ENCODE data around the gene RAB21.

The RAB21 gene

DNA sequence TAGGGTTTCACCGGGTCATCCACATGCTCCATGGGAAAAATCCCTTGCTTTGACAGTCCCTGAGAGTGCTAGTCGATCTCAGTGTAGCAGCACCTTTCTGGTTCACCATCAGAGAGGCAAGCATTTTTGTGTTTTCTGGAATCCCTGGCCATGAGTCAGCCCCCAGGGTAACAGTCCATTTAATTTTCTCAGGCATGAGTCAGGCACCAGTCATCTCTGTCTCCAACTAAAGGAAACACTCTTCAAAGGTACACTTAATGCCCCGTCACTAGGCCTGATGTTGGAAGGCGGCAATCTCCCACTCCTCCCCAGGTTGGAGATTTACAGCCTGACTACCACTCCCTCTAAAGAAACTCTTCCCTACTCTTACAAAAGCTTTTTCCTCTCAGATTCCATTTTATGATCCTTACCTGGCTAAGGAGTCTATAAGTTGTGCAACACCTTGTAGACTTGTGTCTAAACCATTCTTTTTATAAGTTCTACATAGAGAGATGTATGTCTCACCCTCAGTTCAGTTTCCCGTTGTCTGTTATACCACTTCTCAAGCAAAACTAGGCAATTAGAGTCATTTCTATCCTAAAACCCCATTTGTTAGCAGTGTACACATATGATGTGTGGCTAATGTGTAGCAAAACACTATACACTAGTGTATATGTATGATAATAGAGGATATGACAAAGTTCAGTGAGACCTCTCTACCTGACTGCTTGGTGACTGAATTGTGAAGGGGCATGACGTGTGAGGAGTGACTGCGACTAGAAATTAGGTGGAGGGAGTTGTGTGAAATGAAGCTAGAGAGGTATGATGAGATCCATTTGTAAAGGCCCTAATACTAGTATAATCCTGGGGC is 44.2 kb upstream of the RAB21 start:
- Histone ChIP-seq H3K9me2 (replicated peaks; ENCODE audit: insufficient read depth, low read length) (no peaks in the 10 kb centered on the region), H3K79me2 (ENCODE audit: insufficient read depth, low read length) (no peaks in the 10 kb centered on the region), H3K4me2 (ENCODE audit: low read depth, low read length, poor library complexity, severe bottlenecking) (no peak overlapping the region), H3K36me3 (ENCODE audit: low read length) (no peaks in the 10 kb centered on the region), H2AFZ (ENCODE audit: low read depth, low read length, severe bottlenecking) (no peak overlapping the region), H4K20me1 (ENCODE audit: low read depth, low read length) (no peaks in the 10 kb centered on the region), H3K9me3 (ENCODE audit: insufficient read depth, low read length) (peaks cover 12% of the 10 kb centered on the region; the same call in 1 of the 2 replicates), H3K9ac (ENCODE audit: low read length) (no peak overlapping the region), H3K27me3 (ENCODE audit: low read length) (no peaks in the 10 kb centered on the region), H3K27ac (ENCODE audit: low read depth, low read length) (no peak overlapping the region), H3F3A (ENCODE audit: insufficient read depth) (no peaks in the 10 kb centered on the region), H3K4me3 (ENCODE audit: insufficient read depth, low read length, poor library complexity, severe bottlenecking) (no peak overlapping the region)
- no peak for TF ChIP-seq EZH2phosphoT487 (conservative IDR thresholded peaks at IDR 0.05; ENCODE audit: low read length)
- no peak for TF ChIP-seq CTCF (IDR thresholded peaks at IDR 0.05; ENCODE audit: insufficient read depth, low read length, poor library complexity, severe bottlenecking)

DNA sequence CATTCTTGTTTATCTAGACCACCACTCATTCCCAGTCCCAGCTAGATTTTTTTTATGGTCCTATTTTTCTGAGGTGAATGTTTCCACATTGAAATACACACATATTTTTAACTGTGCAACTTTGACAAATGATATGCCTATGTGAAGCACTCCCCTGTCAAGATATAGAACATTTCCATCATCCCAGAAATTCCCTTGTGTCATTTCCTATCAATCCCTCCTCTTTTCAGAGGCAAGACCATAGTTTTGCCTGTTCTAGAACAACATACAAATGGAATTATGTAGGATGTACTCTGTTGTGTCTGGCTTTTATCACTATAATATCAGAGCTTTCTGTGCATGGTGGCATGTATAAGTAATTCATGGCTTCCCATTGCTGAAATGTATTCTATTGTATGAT is 36.1 kb upstream of the RAB21 start:
- no peak for TF ChIP-seq EZH2phosphoT487 (conservative IDR thresholded peaks at IDR 0.05; ENCODE audit: low read length)
- TF ChIP-seq CTCF (IDR thresholded peaks at IDR 0.05; ENCODE audit: insufficient read depth, low read length, poor library complexity, severe bottlenecking), result no peak

DNA sequence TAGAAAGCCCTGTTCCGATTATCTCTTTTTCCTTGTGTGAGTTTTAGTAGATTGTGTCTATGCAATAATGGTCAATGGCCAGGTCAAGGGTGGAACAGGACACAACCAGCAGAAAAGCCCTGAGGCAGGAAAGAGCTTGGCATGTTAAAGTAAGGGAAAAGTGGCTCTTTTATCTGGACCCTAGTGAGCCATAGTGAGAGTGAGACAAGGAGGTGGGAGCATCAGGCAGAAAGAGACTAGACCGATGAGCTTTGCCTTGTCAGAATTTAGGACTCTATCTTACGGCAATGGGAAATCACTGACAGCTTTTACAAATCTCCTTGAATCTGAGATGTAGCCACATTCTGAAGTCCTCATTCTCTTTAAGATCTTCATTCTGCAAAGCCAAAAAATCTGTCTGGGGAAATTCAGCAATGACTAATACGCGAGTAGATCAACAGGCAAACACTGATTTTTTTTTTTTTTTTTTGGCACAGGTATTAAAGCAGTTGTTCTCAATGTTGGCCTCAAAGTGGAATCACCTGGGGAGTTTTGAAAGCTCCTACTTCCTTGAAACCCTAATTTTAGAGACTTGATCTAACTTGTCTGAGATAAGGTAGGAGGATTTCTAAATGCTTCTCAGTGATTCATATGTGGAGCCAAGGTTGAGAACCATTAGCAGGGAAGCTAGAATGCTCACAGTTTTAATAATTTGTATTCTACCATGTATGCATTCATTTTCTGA is 34.9 kb upstream of the RAB21 start:
- H2AFZ ChIP-seq (ENCODE audit: low read depth, low read length, severe bottlenecking), result no peak overlapping the region
- no peaks in the 10 kb centered on the region for H3K36me3 ChIP-seq (ENCODE audit: low read length)
- H3K27me3 ChIP-seq (ENCODE audit: low read length), result no peaks in the 10 kb centered on the region
- H3K4me2 ChIP-seq (ENCODE audit: low read depth, low read length, poor library complexity, severe bottlenecking), result no peak overlapping the region
- H3K9me3 ChIP-seq (ENCODE audit: insufficient read depth, low read length), result no peaks in the 10 kb centered on the region
- H3K79me2 ChIP-seq (ENCODE audit: insufficient read depth, low read length), result no peaks in the 10 kb centered on the region
- no peak for TF ChIP-seq CTCF (IDR thresholded peaks at IDR 0.05; ENCODE audit: insufficient read depth, low read length, poor library complexity, severe bottlenecking)
- TF ChIP-seq EZH2phosphoT487 (conservative IDR thresholded peaks at IDR 0.05; ENCODE audit: low read length), result no peak
- H3K9ac ChIP-seq (ENCODE audit: low read length), result no peak overlapping the region
- H3F3A ChIP-seq (ENCODE audit: insufficient read depth), result no peaks in the 10 kb centered on the region
- H4K20me1 ChIP-seq (ENCODE audit: low read depth, low read length), result no peaks in the 10 kb centered on the region
- no peak overlapping the region for H3K4me3 ChIP-seq (ENCODE audit: insufficient read depth, low read length, poor library complexity, severe bottlenecking)
- no peak overlapping the region for H3K27ac ChIP-seq (ENCODE audit: low read depth, low read length)
- no peaks in the 10 kb centered on the region for H3K9me2 ChIP-seq (replicated peaks; ENCODE audit: insufficient read depth, low read length)

More for the DNA sequence above, 36.1 kb upstream of the RAB21 start:
- no peaks in the 10 kb centered on the region for H3K27me3 ChIP-seq (ENCODE audit: low read length)
- H3K27ac ChIP-seq (ENCODE audit: low read depth, low read length), result no peak overlapping the region
- H3K9ac ChIP-seq (ENCODE audit: low read length), result no peak overlapping the region
- H3K4me2 ChIP-seq (ENCODE audit: low read depth, low read length, poor library complexity, severe bottlenecking), result no peak overlapping the region
- H4K20me1 ChIP-seq (ENCODE audit: low read depth, low read length), result no peaks in the 10 kb centered on the region
- no peaks in the 10 kb centered on the region for H3K36me3 ChIP-seq (ENCODE audit: low read length)
- H3K9me2 ChIP-seq (replicated peaks; ENCODE audit: insufficient read depth, low read length), result no peaks in the 10 kb centered on the region
- H3F3A ChIP-seq (ENCODE audit: insufficient read depth), result no peaks in the 10 kb centered on the region
- H3K4me3 ChIP-seq (ENCODE audit: insufficient read depth, low read length, poor library complexity, severe bottlenecking), result no peak overlapping the region
- no peaks in the 10 kb centered on the region for H3K79me2 ChIP-seq (ENCODE audit: insufficient read depth, low read length)
- no peak overlapping the region for H2AFZ ChIP-seq (ENCODE audit: low read depth, low read length, severe bottlenecking)
- H3K9me3 ChIP-seq (ENCODE audit: insufficient read depth, low read length), result peaks cover under 1% of the 10 kb centered on the region; the same call in 1 of the 2 replicates
